Neutrophil (primary cell): ENCODE results near the gene MPP7.

Experiments used
- H3K27ac ChIP-seq: fragments of 200-600 bp; sonication (generic); 2 replicates; pipeline ENCODE4 v1.5.1; 2016; ENCODE audit warnings: mild to moderate bottlenecking, moderate library complexity
- H3K27me3 ChIP-seq: fragments of 200-600 bp; sonication (generic); 2 replicates; pipeline ENCODE4 v1.6.0; 2016; ENCODE audit warnings: mild to moderate bottlenecking
- H3K36me3 ChIP-seq: fragments of 200-600 bp; sonication (generic); 2 replicates; pipeline ENCODE4 v1.5.1; 2017
- H3K4me1 ChIP-seq, 2 experiments: fragments of 200-600 bp in 1 of 2; sonication (generic) in 1 of 2; 1 replicate in 1 of 2; 2 replicates in 1 of 2; pipeline versions ENCODE4 v1.5.1 to v1.6.1; 2013 to 2016; ENCODE audit warnings: low read depth in 1 of 2, low read length in 1 of 2, mild to moderate bottlenecking in 1 of 2, moderate library complexity in 1 of 2; ENCODE audit not compliant: control insufficient read depth in 1 of 2, insufficient read depth in 1 of 2
- H3K4me3 ChIP-seq, 2 experiments: fragments of 200-600 bp in 1 of 2; sonication (generic) in 1 of 2; 1 replicate in 1 of 2; 2 replicates in 1 of 2; pipeline ENCODE4 v1.5.1; 2013 to 2016; ENCODE audit warnings: low read depth in 1 of 2, low read length in 1 of 2, mild to moderate bottlenecking in 1 of 2, moderate library complexity in 1 of 2
- H3K9me3 ChIP-seq: fragments of 200-600 bp; sonication (generic); 2 replicates; pipeline ENCODE4 v1.5.1; 2016
- CTCF ChIP-seq: fragments of 200-600 bp; sonication (generic); IDR thresholded peaks from 2 replicates; pipeline ENCODE4 v1.5.1; 2016; ENCODE audit warnings: antibody characterized with exemption

The MPP7 gene

DNA sequence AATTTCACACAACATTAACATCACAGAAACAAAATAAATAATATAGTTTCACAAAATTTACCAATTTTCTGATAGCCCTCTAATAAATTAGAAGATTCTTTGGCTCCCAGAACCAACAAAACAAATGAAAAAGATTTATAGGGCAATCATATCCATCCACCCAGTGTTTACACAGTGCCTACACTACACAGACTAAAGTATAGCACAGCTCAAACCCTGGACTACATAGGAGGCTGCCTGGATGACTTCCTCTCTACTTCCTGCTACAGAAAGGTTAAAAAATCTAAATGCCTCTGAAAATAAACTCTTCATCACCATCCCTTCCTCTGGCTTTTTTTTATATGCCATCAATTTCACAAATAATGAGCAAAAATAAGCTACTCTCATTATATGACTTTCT is 28.4 kb downstream of the MPP7 start:
- Histone ChIP-seq H3K27me3 (no peaks in the 10 kb centered on the region), H3K36me3 (no peaks in the 10 kb centered on the region), H3K4me3 (no peak overlapping the region), H3K27ac (peak overlapping the region; percentile 11), H3K9me3 (no peaks in the 10 kb centered on the region), H3K4me1 (peaks cover 0 to 25% of the 10 kb centered on the region in 2 experiments)
- TF ChIP-seq CTCF = no peak

GRCh38 chr10:28273343-28273742 is 29.5 kb downstream of the MPP7 start:
- no peaks in the 10 kb centered on the region for H3K36me3 ChIP-seq
- no peak overlapping the region for H3K4me3 ChIP-seq
- H3K9me3 ChIP-seq = no peaks in the 10 kb centered on the region
- no peak overlapping the region for H3K27ac ChIP-seq
- TF ChIP-seq CTCF = no peak
- H3K4me1 ChIP-seq = peaks cover 8 to 23% of the 10 kb centered on the region in 2 experiments
- no peaks in the 10 kb centered on the region for H3K27me3 ChIP-seq

DNA sequence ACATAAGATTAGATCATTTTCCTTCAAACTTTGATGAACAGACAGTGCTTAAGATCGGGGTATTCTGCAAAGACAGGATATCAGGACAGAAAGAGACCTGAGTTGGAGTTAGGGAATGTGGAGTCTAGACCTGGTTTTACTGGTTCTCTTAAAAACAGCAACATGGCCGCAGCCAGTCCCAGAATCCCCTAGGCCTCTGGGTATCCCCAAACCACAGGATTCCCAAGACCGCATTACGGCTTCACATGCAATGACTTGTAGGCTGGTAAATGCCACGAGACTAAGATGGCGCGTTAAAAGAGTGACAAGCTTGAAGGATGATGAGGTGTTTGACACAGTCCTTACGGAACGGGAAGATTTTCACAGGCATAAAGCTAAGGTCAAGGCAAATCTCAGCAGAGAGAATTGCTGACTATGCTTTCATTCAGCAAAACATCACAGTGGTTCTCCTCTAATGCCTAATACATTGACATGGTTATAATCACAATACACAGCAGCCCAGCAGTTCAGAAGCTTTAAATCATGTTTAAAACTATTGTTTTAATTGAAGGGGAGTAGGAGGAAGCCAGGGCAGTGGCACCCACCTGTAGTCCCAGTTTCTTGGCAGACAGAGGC is 32.9 kb downstream of the MPP7 start:
- Histone ChIP-seq H3K27ac (no peak overlapping the region), H3K4me3 (no peak overlapping the region), H3K4me1 (peaks cover 41 to 53% of the 10 kb centered on the region in 2 experiments), H3K27me3 (no peaks in the 10 kb centered on the region), H3K36me3 (no peaks in the 10 kb centered on the region), H3K9me3 (no peaks in the 10 kb centered on the region)
- TF ChIP-seq CTCF = no peak

- Histone ChIP-seq H3K4me3 (peak overlapping the region in 1 of 2 experiments; percentile 2), H3K9me3 (no peaks in the 10 kb centered on the region), H3K27me3 (no peaks in the 10 kb centered on the region), H3K27ac (peak overlapping the region; percentile 85), H3K36me3 (no peaks in the 10 kb centered on the region), H3K4me1 (peaks cover 44 to 47% of the 10 kb centered on the region in 2 experiments)
- TF ChIP-seq CTCF = no peak
Measured at GRCh38 chr10:28266449-28267224, 36.2 kb downstream of the MPP7 start.

DNA sequence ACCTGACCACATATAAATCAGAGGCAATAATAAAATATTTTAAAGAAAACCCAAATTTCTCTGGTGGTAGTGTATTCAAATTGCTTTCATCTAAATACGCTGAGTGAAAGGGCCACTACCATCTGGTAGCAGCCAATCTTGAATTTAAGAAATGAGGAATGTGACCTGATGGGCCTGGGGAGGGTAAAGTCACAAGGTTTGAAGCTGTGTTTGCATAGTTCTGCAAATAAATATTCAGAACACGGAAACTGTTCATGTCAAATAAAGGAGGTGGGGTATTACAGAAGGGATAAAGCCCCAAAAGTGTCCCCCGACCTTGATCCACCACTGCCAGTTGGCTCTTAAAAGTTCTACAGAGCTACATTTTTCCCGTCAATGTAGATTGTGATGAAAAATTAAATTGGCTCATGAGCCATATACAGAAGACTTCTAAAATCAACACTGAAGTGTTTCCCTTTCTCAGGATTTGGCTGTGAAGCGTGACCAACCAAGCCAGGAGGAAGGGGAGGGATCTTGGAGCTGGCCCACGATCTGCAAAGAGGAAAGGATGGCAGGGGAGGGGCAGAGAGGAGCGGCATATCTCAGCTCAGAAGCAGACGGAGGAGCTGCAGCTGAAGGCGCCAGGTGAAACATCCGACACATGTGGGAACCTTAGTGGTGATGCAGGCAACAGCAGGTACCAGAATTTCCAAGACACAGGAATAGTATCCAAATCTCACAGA is 39.6 kb downstream of the MPP7 start:
- H3K4me3 ChIP-seq = no peak overlapping the region
- H3K4me1 ChIP-seq = peaks cover 39% of the 10 kb centered on the region in 2 experiments
- H3K27me3 ChIP-seq = no peaks in the 10 kb centered on the region
- no peaks in the 10 kb centered on the region for H3K9me3 ChIP-seq
- H3K36me3 ChIP-seq = no peaks in the 10 kb centered on the region
- TF ChIP-seq CTCF = no peak
- no peak overlapping the region for H3K27ac ChIP-seq
